ENCODE data around the gene DBX1.

The DBX1 gene

DNA sequence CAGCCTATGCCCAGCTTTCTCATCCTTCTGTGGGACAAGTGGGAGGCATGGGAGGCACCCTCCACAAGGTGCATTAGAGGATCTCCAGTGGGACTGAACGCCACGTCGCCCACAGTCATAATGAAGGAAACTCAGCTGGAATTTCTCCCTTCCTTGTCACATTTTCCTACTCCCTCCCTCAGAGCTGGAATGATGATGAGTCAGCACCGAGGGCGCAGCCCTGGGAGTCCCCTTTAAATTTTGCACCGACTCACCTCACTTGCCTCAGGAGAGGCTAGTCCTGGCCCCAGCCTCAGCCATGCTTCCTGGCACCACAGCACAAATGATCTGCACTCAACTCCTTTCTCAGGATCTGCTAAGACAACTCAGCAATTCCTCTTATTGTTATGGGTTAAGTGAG lies 34.3 kb downstream of the DBX1 start:
- no peak for DNase-seq (ENCODE audit: low read depth, low spot score)

DNA sequence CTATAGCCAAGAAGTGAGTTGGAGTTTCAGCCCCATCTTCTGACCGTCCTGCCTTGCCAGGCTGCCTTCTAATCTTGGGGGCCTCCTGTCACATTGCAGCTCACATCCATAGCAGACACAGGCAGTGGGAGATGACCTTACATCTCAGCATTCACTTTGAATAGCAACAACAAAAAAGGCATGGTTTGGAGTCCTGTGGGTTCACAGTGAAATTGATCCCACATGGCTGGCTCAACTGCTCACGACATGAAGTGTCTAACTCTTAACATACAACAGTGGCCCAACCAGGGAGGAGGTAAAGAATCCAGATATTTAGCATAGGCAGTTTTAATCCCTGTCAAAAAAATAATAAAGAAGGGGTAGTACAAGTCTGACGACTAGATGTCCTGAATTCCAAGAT lies 38.1 kb downstream of the DBX1 start:
- DNase-seq (ENCODE audit: low read depth, low spot score), result no peak

DNA sequence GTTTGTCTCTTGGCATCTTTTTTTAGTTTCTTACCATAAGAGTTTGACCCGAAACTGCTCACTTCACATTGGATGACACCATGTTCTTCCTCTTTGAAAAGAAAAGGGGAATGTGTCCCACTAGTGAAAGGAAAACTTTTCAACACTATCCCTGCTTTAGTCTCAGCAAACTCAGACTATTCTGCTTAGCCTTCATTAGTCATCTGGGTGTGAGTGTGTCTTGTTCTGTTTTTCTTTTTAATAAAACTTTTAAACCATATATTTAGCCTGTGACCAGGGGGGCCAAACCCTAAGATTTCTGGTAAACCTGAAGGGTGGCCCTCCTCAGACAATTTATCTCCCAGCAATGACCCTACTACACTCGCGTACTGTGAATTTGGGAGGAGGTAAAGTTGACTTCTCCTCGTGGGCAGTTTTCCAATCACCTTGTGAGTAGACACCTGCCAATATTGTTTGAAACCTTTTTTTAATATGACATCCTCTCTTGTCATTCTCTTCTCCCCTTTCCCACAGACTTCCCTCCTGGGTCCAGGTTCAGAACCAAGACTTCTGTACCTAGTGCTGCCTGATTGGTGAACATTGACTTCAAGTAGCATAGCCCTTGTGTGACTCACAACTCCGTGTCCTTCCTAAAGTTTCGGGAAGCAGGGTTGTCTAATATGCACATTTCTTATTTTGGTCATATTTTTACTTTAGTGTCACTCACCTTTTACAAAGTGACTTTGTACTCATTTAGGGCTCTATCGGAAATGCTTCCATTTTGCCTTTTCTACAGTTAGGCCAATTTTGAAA lies 39.9 kb downstream of the DBX1 start:
- no peak for DNase-seq (ENCODE audit: low read depth, low spot score)

DNA sequence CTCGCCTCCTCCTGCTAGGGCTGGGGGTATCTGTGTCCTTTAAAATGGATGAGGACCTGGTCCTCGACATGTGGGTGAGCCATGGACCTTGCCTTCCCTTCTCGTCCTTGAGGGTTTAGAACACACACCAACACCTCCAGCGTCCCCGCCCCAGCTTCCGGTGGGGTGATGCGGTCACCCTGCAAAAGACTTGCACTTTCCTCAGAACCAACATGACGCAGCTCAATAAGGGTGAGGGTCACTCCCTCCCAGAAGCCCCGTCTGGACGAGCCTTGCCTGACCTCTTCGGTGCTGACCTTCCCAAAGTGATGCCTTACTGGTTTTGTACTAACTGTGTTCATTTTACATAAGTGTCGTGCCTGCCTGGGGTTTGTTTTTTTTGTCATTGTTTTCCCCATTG lies 41.0 kb downstream of the DBX1 start:
- DNase-seq (ENCODE audit: low read depth, low spot score), result no peak

DNA sequence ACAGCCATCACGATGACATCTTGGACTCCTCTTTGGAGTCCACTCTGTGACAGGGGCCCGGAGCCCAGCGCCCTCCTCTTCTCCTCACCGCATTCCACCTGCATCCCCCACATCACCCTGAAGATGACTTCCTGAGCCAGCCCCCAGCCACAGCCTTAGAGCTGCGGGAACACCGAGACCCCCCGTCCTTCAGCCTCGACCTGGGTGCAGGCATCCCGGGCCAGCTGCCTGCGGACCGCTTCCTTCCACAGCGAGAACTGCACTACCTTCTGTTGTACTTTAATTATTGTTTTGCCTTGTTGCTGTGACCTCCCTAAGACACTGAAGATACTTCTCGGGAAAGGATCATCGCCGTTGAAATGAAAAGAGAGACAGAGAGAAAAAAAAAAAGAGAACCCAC lies 42.1 kb downstream of the DBX1 start:
- no peak for DNase-seq (ENCODE audit: low read depth, low spot score)

DNA sequence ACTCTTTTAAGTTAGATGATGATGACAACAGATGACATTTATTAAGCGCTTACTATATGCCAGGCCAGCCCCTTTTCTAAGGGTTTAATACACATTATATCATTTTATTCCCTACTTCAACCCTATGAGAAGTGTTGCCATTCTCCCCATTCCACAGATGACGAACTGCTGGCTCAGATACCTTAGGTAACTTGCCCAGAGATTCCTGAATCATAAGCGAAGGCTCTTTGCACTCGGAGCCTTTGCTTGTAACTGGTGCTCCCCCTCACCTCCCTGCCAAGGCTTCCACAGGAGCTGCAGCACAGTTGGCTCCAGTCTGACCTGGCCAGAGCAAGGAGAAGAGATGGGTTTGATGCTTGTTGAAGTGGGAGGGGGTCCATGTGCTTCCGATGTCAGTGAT lies 43.0 kb downstream of the DBX1 start:
- no peak for DNase-seq (ENCODE audit: low read depth, low spot score)

DNA sequence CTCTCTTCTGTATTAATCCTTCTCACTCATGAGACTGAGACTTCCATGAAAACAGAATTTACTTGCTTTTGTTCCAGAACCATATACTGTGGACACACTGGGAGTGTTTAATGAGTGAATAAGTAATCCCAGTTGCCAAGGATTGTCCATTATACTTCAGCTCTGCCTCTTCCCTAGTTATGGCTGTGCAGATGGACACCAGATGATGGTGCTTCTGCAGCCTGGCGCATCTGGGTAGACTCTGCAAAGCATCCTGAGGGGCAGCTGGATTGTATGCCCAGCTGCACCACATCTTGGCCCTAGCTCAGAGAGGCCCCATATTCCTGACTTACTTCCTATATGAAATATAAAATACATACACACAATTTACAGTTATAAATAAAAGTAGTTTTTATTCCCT lies 43.5 kb downstream of the DBX1 start:
- no peak for DNase-seq (ENCODE audit: low read depth, low spot score)

DNA sequence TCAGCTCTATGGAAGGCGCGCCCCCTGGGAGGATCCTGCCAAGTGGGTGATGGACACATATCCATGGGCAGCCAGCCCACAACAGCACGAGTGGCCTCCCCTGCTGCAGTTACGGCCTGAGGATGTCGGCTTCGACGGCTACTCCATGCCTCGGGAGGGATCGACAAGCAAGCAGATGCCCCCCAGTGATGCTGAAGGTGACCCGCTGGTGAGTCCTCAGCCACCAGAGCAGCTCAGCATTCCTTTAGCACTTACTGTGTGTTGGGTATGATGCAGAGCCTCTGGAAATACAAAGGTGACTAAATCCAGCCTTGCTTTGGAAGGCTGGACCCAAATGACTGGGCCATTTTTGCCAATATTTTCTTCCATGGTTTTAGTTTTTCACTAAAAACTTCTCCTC lies 45.7 kb downstream of the DBX1 start:
- DNase-seq (ENCODE audit: low read depth, low spot score), result no peak

DNA sequence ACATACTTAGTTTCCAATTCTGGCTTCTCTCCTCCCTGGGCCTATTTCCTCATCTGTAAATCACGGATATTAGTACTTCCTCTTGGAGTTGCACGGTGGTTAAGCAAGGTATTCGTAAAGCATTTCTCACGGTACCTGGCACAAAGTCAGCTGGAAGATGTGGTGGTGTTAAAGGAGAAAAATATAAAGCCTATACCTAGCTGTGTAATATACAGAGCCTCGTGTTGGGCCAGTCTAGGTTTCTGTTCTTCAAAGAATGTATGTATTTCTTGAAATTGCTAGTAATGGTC lies 47.2 kb downstream of the DBX1 start:
- DNase-seq (ENCODE audit: low read depth, low spot score), result no peak

DNA sequence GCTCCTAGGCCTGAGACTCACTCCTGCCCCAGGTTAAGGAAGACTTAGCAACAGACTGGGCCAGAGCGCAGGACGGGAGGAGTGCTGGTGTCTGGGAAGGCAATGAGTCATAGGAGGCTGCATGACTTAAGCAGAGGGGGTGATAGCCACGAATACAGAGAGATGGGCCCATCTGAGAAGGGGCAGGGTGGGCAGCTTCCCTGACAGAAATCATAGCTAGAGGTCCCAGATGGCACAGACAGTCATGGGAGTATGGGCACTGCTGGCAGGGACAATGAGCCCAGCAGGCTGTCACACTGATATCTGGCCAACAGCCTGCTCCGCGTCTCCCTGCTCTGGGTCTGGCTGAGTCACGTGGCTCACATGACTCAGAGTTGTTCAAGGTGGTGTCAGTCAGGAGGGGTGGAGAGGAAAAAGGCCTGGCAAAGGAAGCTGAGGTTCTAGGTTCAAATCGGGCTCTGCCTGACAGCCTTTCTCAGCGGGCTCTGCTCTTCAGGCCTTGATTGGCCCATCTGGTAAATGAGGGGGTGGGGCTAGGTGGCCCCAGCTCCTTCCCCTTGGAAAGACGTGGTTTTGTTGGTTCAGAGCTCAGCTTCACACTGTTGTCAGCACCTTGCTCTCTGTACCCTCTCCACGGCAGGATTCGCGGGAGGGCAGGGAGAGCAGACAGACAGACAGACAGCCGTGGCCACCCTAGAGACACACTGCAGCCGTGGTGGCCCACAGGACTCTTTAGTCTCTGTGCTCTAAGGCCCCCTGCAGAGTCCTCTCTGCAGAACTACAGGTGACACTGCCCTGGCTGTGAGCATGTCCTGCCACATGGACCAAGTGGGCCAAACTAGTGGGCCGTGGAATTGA lies 47.8 kb downstream of the DBX1 start:
- peak; percentile 83 for DNase-seq (ENCODE audit: low read depth, low spot score)

DNA sequence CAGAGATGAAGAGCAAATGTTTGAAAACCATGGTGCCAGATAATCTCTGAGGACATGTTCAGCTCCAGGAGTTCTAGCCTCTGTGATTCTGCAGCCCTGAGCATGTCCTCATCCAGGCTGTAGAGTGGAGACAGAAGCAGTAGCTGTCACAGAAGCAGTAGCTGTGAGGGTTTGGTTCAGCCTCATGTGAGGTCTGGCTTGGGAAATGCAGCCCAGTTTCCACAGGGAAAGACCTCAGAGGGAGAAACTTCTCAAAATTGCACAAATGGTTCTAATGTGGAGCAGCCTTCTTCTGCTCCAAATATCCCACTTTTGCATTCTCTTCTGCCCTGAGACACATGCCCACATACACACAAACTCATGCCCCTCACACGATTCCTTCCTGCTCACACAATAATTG lies 48.4 kb downstream of the DBX1 start:
- no peak for DNase-seq (ENCODE audit: low read depth, low spot score)

DNA sequence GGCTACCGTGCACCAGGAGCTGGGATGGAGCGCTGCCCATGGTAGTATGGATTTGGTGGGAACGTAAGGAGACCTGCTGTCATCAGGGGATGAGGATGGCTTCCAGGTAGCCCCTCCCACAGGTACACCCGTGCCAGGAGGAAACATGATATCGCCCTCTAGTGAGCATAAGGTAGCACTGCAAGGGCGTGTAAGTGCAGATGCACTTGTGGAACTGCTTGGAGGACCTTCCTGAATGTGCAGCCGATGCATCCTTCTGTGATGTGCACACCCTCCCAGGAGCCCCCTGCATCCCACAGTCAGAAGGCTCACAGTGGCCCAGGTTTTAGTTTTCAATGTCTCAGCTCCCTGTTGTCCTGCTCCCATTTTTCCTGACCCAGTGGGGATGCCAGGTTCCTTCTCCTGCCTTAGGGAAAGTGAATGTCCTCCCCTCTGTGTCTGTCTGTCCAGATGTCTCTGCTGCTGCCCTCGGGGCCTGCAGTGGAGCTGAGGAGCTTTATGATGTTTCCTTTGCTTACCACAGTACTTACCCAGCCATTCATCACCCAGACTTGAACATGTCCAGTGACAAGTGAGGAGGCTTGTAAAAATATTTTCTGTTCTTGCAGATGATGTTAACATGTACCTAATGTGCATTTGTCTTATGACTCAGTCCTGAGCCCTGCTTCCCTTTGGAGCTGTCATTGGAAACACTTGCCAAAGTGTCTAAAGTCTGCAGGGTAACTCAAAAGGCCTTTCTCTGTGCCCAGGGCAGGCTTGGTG lies 49.2 kb downstream of the DBX1 start:
- peak; percentile 68 for DNase-seq (ENCODE audit: low read depth, low spot score)

DNA sequence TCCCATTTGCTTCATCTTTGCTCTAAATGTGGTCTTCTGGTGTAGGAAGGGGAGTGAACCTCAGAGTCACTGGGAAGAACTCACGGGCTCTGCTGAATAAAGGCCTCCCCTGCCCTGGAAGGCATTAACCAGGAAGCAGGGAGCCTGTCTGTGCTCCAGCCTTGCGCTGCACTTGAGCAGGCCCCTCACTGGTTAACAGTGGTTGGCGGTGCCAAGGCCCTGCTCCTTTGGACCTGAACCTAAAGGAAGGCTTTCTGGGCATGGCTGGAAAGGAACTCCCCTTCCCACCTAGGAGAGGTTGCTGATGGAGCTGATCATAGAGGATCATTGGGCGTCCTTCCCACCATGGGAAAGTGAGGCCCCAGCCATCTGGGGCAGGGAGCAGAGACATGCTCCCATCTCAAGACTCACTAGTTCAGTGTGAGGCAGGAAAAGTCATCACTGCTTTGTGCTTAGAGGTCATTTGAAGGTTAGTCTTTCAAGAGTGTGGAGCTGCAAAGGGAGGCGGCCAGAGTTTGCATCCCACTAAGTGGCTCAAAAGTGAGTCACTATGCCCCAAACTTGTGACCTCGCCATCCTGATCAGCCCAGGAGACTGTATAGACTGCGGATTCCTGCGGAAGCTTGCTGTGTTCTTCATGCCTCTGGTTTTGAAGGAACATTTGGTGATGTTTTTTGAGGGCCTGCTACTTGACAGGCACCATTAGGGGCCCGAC lies 50.4 kb downstream of the DBX1 start:
- no peak for DNase-seq (ENCODE audit: low read depth, low spot score)
